Right renal pelvis (tissue), 4 donors: ENCODE results near the gene JMJD1C. TPM values are rescaled to one million over a fixed set of nuclear protein-coding genes. Genes with fewer than 3 reads are reported as not detected.

Source experiments
- DNase-seq, 4 donors: peaks; one replicate each; pipeline ENCODE4 v3.0.0-alpha.2; 2013; ENCODE audit warnings: low read depth in 4 of 4, low spot score in 3 of 4, missing footprints in 1 of 4
- polyA plus RNA-seq, 4 donors: library from polyadenylated mRNA; unstranded; fragments of 120-200 nt; gene quantifications; one replicate each; pipeline ENCODE4 v1.2.1, GENCODE V29; 2013; ENCODE audit not compliant: insufficient read length in 4 of 4

The JMJD1C gene
- polyA plus RNA-seq, 4 donors: 88.4 to 115 (median 112) TPM

DNA sequence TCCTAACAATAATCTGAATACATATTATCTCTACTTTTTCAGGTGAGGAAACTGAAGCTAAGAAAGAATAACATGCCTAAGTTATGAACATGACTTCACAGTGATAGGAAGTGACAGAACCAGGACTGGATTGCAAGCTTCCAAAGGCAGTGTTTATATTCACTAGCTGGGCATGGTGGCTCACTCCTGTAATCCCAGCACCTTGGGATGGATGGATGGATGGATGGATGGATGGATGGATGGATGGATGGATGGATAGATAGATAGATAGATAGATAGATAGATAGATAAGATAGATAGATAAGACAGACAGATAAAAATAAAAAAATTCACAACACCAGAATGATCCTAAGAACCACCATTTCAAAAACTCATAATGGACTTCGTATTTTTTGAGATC is 18.2 kb upstream of the JMJD1C start:
- no peak for DNase-seq

DNA sequence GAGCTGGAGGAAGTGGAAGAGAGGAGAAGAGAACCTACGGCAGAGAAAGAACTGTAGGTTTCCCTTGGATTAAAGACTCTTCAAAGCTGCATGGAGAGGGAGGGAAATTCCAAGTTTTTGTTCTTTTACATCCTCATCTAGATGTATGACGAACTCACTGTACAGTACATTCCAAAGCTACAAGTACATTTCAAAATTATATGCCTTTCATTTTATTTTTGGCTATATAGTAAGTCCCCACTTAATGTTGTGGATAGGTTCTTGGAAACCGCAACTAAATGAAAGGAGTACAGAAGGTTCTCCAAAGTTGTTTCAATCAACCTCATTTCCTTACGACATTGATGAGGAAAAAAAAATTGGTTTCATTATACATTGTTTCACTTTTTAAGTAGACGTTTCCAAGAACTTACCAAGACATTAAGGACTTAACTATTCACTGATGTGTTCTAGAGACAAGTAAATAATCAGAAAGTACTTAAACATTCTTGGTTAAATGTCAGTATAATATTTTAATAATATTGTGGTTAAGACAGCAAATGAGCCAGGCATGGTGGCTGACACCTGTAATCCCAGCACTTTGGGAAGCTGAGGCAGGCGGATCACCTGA is 16.1 kb upstream of the JMJD1C start:
- no peak for DNase-seq

DNA sequence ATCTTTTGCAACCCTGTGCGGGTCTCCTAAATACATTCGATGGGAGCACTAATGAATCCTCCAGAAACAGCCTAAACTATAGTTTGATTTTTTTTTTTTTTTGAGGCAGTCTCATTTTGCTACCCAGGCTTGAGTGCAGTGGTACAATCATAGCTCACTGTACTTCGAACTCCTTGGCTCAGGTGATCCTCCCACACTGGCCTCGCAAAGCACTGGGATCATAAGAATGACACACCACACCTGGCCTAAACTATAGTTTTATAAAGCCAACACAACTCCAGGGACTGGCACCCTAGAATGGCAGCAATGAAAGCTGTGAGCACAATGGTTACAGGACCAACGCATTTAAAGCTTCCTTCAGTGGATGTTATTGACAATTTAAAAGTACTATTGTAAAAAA is 14.5 kb upstream of the JMJD1C start:
- no peak for DNase-seq

DNA sequence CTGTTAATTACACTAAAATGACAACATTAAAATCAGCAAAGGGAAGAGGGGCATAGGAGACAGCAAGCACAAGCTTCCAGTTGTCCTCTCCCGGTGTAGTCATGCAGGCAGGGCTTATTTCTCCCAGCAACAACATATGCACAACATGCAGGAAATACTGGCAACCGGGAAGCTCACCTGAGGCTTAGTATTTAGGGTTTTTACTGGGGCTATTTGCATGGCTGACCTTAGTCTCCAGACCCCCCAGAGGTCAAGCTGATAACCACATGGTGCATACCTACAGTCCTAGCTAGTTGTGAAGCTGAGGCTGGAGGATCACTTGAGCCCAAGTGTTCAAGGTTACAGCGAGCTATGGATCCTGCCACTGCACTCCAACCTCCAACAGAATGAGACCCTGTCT is 12.8 kb upstream of the JMJD1C start:
- no peak for DNase-seq

DNA sequence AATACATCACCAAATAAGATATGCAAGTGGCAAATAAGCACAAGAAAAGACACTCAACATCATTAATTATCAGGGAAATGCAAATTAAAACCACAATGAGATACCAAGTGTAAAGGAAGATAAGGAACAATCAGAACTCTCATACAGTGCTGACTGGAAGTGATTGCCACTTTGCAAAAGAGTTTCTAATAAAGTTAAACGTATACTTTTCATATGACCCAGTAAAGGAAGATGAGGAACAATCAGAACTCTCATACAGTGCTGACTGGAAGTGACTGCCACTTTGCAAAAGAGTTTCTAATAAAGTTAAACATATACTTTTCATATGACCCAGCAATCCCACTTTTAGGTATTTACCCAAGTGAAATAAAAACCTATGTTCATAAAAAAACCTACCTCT is 12.2 kb upstream of the JMJD1C start:
- no peak for DNase-seq

DNA sequence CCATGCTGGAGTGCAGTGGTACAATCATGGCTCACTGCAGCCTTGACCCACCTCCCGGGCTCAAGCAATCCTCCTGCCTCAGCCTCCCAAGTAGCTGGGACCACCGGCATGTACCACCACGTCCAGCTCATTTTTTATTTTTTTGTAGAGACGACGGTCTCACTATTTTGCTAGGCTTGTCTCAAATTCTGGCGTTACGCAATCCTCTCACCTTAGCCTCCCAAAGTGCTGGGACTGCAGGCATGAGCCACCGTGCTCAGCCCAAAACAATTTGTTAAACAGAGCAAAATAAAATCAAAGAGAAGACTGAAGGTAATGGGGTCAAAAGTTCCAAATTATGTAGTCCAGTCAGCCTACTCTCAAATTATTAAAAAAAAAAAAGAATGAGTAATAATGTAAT is 8.7 kb upstream of the JMJD1C start:
- DNase-seq: no peak

DNA sequence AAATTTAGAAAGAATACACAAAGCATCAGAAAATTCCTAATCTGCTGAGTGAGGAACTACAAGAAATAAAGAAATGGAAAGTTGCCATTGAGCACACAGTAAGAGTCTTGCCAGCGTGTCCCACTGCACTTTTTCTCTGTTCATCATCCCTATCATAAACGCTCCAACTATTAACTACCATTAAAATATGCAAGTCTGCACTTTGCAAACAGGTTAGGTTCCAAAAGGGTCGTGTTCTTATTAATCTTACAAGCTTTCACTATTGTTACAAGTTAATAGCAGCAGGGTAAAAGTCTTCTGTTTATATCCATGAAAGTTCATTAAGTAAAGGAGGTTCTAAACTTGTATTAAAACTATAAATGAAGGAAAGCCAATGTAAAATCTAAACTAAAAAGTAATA is 5.2 kb upstream of the JMJD1C start:
- no peak for DNase-seq

DNA sequence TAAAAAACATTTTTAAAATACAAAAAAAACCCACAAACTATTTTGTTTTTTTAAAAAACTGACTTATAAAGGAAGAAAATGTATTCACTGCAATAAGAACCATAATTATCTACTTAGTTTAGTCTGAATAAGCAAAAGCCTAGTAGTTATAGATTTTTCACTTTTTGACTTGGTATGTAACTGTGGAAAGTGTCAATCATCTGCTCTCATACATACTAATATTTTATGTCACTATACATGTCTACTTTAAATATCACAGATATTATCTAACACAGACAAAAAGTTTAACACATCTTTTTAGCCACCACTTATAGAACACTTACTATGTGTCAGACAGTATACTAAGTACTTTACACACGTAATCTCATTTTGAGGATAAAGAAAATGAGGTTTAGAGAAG is 3.2 kb upstream of the JMJD1C start:
- DNase-seq: no peak

DNA sequence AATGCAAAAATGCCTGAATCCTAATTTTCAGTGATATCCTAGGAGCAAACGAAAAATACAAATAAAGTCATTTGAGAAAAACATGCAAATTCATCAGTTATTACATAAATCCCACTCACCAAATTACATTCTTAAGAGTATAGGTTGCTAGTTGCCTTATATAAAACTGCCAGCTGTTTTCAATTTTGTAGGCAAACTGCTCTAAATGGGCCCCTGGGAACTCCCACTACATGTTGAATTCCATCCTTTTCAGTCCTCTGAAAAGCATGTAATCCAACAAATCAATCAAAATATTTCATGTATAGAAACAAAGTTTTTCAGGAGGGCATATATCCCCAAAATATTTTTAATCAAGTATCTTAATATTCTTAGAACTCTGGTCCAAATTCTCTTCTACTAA is 2.1 kb upstream of the JMJD1C start:
- DNase-seq: no peak

DNA sequence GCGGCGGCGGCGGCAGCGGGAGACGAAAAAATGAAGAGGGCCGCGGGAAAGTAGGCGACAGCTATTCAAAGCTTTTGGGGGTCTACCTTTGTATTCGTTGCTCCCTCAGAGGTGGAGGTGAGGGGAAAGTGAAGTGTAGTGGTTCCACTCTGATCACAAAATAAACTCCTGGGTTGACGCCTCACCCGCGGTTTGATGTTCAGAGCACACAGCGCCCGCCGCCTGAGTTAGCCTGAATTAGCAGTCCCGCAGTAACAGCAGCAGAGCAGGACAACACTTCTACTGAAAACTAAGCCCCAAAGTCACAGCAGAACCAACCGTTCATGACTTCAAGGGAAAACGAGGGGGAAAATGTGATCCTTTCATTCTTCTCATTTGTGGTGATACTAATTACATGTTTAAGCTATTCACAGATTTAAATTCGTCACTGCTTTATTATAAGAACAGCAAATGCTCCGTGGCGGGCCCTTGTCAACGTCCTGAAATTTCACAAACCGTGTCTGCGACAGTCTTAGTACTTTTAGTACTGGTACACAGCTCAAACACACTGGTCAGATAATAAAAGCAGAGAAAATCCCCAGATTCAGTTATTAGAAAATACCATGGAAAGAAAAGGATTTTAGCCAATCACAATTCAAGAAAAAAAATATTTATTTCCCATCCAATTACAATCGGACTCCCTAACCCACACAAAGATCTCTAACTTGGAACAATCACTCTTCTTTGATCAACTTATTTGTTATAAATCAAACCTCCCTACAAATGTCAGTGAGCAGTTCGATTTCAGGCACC is 563 bp upstream of the JMJD1C start:
- peak; percentile 40 to 53 (median 46) for DNase-seq

DNA sequence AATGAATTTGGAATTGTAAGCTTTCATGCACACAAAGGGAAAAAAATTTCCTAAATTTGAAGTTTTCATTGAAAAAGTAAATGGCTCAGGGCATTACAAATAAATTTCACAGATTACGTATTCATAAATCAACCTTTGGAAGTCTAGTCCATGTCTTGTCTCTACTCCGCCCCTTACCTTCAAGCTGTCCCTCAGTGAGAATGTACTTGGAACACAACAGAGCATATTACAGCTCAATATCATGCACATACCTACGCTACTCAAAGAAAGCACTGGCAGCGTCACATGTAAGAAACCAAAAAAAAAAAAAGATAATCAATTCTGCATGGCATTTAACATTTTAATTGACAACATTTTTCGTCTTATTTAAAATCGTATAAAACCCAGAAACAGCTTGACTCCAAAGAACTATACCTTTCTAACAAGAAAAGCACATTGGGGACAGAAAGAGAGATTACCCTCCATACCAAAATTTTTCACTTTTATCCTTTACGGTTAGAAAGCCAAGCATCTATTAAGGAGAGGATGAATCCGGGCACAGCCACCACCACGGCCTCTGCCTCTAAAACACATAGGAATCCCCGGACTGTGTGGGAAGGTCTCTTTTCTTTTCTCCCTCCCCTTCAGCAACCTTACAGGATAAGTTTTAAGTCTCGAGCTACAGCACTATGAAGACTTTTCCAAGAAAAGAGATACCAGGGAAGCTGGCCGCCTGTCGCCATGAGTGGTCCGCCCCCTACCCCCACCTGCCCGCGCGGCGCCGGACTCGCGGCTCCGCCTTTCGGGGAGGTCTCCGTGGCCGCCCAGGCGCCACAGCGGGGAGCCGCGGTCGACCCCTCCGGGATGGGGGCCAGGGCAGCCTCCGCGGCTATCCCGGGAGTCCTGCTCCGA is 1.1 kb downstream of the JMJD1C start:
- DNase-seq: peak in 2 of 4 donors; percentile 45 to 61

DNA sequence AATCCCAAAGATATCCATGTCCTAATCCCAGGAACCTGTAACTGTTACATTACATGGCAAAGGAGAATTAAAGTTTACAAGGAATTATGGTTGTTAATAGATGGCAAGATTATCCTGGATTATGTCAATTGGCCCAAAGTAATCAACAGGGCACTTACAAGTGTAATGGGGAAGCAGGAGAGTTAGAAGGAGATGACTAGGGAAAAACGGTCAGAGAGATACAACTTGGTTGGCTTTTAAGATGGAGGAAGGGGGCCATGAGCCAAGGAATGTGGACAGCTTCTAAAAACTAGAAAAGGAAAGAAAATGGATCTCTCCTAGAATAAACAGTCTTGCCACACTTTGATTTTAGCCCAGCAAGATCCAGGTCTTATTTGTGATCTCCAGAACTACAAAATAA is 3.3 kb downstream of the JMJD1C start:
- no peak for DNase-seq

DNA sequence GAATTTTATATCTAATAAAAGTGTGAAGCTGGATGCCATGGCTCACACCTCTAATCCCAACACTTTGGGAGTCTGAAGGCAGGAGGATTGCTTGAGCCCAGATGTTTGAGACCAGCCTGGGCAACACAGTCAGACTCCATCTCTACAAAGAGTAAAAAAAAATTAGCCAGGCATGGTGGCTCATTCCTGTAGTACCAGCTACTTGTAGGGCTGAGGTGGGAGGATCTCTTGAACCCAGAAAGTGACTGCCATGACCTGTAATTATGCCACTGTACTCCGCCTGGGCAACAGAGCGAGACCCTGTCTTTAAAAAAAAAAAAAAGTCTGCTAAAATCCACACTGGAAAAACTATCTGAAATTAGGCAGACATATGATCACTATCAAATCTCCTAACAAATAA is 7.6 kb downstream of the JMJD1C start:
- no peak for DNase-seq

DNA sequence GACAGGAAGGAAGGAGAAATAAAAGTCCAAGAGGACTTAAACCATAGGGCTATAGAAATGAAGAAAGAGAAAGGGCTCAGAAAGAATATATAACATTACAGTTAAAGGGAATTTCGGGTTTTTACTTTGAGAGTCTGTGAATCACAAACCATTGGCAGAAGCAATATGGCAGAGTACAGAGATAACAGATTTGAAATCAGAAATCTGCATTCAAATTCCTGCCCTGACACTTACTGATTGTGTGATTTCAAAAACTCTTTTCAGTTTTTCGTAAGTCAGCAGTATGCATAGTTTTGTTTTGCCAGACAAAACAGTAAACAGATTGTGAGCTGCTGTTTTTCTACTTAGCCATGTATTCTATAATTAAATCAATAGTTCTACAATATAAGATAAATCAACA is 8.2 kb downstream of the JMJD1C start:
- no peak for DNase-seq

DNA sequence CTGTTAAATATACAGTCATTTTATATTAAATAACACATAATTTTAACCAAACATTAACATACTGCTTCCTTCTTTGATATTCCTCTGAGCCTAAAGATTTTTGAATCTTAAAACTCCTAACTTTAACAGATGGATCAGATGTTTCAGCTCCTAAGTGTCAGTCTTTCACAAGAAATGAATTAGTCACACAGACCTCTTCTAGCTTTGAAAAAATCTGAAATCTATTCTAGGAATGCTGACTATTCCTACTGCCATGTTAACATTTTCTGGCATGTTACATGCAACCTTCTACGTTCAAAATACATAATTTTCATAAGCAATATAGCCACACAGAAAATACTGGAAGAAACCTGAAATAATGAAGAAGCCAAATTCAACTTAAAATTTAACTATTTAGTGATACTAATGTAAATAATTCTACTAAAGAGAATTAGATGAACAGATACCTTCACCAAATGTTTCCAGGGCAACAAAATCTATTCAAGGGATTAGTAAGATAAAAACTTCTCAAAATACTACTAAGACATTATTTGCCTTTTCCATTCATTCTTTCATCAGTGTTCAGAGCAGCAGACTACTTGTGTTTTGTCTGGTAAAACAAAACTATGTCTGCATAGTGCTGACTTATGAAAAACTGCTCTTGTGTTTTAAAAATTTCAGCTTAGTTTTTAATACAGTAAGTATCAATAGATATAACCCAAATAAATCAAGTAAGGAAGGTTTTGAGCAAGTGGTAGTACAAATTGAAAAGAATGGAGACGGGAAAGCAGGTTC is 9.2 kb downstream of the JMJD1C start:
- DNase-seq: no peak

DNA sequence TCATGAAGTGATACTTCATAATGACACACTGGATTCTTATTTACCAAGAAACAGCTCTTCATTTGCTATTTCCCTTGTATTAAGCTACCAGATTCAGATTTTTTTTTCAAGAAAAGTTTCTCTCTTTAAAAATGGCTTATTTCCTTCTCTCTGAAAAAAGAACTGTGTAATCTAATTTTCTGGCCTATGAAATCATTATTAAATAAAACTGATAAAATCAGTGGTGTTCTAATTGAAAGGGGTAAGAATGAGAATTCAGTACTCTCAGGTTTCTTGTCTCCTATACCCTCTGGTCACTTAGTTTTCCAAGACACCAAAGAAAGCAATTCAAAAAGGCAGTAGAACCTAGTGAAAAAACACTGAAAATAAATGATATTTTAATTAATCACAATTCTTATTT is 10.3 kb downstream of the JMJD1C start:
- no peak for DNase-seq

DNA sequence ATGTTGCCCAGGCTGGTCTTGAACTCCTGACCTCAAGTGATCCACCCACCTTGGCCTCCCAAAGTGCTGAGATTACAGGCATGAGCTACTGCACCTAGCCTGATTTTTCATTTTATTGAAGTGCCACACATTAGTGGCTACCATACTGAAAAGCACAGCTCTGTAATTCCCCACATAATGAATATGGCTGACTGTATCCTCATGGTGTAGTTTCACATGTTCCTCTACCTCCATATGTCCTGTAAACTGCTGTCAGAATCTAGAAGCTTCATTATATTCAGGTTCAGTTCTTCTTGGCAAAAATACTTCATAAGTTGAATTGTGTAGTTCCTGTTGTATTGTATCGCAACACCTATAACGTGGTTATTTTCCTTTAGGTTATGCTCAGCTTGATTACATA is 11.1 kb downstream of the JMJD1C start:
- DNase-seq: no peak

DNA sequence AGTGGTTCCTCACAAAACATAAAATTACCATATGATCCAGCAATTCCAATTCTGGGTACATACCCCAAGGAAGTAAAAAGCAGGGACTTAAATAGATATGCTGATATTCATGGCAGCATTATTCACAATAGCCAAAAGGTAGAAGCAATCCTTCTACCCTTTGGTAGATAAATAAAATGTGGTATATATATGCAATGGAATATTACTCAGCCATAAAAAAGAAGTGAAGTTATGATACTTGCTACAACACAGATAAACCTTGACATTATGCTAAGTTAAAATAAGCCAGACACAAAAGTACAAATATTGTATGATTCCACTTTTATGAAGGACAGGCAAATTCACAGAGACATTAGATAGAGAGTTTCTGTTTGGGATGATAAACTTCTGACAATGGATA is 13.3 kb downstream of the JMJD1C start:
- no peak for DNase-seq

DNA sequence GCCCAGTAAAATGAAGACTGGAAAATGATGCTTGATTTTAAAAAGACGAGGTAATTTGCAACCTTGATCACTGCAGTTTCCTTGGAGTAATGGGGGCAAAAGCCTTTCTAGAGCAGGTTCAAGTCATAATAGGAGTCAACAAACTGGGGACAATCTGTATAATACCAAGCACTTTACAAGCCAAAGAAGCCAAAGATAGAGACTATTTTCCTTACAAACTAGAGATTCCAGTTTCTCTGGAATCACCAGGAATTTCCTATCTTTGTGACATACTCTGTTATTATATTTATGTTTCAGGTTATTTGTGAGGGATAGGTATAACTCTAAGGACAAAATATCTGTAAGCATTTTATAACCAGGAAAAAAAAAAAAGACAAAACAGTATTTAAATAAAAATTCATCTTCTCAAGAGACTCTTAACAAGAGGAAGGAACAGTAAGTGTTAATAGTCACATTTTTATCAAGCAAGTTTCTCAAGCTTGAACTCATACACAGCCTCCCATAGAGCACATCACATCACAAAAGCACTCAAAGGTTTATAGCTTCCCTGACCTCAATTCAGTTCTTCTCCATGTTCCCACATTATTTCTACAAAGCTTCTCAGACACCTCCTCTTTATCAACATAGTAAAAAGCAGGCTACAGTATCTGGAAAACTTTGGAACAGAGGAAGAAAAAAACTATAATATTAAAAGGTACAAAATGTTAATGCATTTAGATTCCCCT is 18.9 kb downstream of the JMJD1C start:
- no peak for DNase-seq

DNA sequence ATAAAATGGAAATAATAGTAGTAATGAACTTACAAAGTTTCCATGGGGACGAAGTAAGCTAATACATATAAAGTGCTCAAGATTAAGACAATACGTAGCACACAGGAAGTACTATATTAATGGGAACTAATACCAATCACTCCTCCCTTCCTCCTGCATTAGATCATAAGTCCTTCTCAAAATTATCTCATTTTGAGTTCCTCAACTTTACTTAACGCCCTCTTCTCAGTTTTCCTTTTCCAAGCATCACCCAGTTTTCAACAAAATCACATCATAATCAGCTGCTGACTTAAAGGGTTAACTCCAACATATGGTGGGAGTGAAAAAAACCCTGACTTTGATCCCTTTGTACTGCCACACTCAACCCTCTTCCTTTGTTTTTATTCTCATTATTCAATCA is 24.4 kb downstream of the JMJD1C start:
- DNase-seq: no peak
